Testis (tissue), 2 donors: Measurements from ENCODE around the gene TMEM39A.

Experiments used
- POLR2A ChIP-seq: fragments of 450-650 bp; IDR thresholded peaks from one replicate; pipeline ENCODE4 v1.6.1; 2017; ENCODE audit warnings: antibody characterized with exemption, mild to moderate bottlenecking, moderate library complexity
- TF ChIP-seq, protein P1 (sequence below), 3 experiments: fragments of 450-650 bp in 2 of 3; fragments of 200-600 bp in 1 of 3; sonication (generic) in 1 of 3; IDR thresholded peaks; one replicate each; pipeline ENCODE4 v1.5.1; 2016 to 2019; ENCODE audit warnings: antibody characterized with exemption in 3 of 3, mild to moderate bottlenecking in 2 of 3, moderate library complexity in 1 of 3

DNA sequence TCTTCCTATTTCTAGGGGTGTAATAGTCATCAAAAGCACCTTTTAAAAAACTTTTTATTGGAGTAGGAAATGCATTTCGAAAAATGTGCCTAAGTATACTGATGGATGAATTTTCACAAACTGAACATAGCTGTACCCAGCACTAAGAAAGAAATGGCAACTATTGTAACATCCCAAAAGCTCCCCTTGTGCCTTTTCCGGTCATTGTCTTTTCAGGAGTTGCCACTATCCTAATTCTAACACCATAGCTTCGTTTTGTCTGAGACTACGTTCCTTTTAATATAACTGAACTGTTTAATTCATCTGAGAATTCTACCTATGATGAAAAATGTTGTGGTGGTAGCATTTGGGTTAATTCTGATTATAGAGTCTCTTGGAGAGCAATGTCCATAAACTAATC lies 36.9 kb upstream of the TMEM39A start:
- TF ChIP-seq, protein P1, sequence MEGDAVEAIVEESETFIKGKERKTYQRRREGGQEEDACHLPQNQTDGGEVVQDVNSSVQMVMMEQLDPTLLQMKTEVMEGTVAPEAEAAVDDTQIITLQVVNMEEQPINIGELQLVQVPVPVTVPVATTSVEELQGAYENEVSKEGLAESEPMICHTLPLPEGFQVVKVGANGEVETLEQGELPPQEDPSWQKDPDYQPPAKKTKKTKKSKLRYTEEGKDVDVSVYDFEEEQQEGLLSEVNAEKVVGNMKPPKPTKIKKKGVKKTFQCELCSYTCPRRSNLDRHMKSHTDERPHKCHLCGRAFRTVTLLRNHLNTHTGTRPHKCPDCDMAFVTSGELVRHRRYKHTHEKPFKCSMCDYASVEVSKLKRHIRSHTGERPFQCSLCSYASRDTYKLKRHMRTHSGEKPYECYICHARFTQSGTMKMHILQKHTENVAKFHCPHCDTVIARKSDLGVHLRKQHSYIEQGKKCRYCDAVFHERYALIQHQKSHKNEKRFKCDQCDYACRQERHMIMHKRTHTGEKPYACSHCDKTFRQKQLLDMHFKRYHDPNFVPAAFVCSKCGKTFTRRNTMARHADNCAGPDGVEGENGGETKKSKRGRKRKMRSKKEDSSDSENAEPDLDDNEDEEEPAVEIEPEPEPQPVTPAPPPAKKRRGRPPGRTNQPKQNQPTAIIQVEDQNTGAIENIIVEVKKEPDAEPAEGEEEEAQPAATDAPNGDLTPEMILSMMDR (IDR thresholded peaks at IDR 0.05): no peak
- TF ChIP-seq POLR2A: no peak
